ENCODE measurements around the gene S1PR3.

DNA sequence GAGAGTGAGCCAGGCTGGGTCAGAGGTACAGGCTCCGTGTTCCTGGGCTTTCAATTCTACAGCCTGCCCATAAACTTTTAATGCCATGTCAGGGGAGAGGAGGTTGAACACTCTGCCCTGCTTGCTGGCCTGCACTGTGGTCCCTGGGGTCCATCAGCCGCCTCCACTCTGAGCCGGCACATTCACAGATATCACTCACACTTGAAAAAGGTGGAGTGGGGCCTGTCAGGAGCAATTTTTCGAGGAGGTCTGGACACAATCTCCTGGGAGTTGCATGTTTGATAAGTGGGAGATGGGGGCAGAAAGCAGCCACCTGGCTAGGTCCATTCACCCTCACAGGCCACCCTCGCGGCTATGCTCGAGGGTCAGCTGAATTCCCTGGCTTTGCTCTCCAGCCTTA, 22.9 kb downstream of the S1PR3 start:
- TF ChIP-seq, protein P1, sequence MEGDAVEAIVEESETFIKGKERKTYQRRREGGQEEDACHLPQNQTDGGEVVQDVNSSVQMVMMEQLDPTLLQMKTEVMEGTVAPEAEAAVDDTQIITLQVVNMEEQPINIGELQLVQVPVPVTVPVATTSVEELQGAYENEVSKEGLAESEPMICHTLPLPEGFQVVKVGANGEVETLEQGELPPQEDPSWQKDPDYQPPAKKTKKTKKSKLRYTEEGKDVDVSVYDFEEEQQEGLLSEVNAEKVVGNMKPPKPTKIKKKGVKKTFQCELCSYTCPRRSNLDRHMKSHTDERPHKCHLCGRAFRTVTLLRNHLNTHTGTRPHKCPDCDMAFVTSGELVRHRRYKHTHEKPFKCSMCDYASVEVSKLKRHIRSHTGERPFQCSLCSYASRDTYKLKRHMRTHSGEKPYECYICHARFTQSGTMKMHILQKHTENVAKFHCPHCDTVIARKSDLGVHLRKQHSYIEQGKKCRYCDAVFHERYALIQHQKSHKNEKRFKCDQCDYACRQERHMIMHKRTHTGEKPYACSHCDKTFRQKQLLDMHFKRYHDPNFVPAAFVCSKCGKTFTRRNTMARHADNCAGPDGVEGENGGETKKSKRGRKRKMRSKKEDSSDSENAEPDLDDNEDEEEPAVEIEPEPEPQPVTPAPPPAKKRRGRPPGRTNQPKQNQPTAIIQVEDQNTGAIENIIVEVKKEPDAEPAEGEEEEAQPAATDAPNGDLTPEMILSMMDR (conservative IDR thresholded peaks at IDR 0.05 in 1 of 2, IDR thresholded peaks at IDR 0.05 in 1 of 2; ENCODE audit: extremely low read depth in 1 of 2, insufficient read depth in 1 of 2, low read depth in 1 of 2, low read length in 2 of 2) = no peak
- TF ChIP-seq EZH2 (IDR thresholded peaks at IDR 0.05; ENCODE audit: borderline replicate concordance, low read length) = no peak
